A549 (cell line): ENCODE measurements around the gene LENG1. TPM values are rescaled to one million over a fixed set of nuclear protein-coding genes. Genes with fewer than 3 reads are reported as not detected.

Experiments used
- ATAC-seq, 2 experiments: fragments of 200-7000 bp in 1 of 2; fragments of >200 bp in 1 of 2; cut with Nextera tagmentation in 1 of 2; cut with Tn5 transposase in 1 of 2; 3 replicates each; pipeline versions ENCODE4 v1.8.0 to v1.9.1; 2018 to 2020; ENCODE audit warnings: mild to moderate bottlenecking in 1 of 2, moderate library complexity in 1 of 2
- CTCF ChIA-PET: fragments of 300-600 bp; sonication (Branson Sonifier 250); formaldehyde crosslinking; extraction: SDS; loops from one replicate; lab custom pipeline; 2021; ENCODE audit warnings: antibody characterized with exemption, inconsistent platforms; lab: Yijun Ruan, JAX
- POLR2A ChIA-PET: fragments of 350-600 bp; formaldehyde crosslinking; extraction: SDS; loops from one replicate; lab custom pipeline; 2021; ENCODE audit warnings: antibody characterized with exemption, inconsistent platforms; lab: Yijun Ruan, JAX
- DNase-seq, 2 experiments: peaks; one replicate each; pipeline versions ENCODE4 v3.0.0 to v3.0.0-alpha.2; 2011 to 2016; ENCODE audit warnings: low read depth in 1 of 2, low spot score in 1 of 2
- FAIRE-seq: peaks from 2 replicates; lab custom pipeline; 2011; peaks lifted over from hg19 to GRCh38; lab: Jason Lieb, UNC
- H3K27ac ChIP-seq, 2 experiments: fragments of >200 bp; sonication (Bioruptor Twin); formaldehyde crosslinking; 3 replicates each; pipeline ENCODE4 v1.5.1; 2016 to 2017
- H3K4me1 ChIP-seq: fragments of >200 bp; sonication (Bioruptor Twin); formaldehyde crosslinking; 3 replicates; pipeline ENCODE4 v1.6.1; 2016
- H3K4me2 ChIP-seq: fragments of >200 bp; sonication (Bioruptor Twin); formaldehyde crosslinking; 3 replicates; pipeline ENCODE4 v1.6.1; 2016
- H3K4me3 ChIP-seq: fragments of >200 bp; sonication (Bioruptor Twin); formaldehyde crosslinking; 3 replicates; pipeline ENCODE4 v1.5.1; 2016
- H3K9me3 ChIP-seq: fragments of >200 bp; sonication (Bioruptor Twin); formaldehyde crosslinking; 3 replicates; pipeline ENCODE4 v1.6.1; 2016
- CEBPB ChIP-seq, 2 experiments: fragments of >200 bp in 1 of 2; sonication (Bioruptor Twin) in 1 of 2; formaldehyde crosslinking in 1 of 2; IDR thresholded peaks; 2 replicates each; pipeline ENCODE4 v1.6.1; 2012 to 2016
- CHD4 ChIP-seq: fragments of 200-600 bp; sonication (generic); IDR thresholded peaks from 2 replicates; pipeline ENCODE4 v1.6.1; 2016; ENCODE audit warnings: antibody characterized with exemption, mild to moderate bottlenecking, borderline replicate concordance
- CTCF ChIP-seq: fragments of >200 bp; sonication (Bioruptor Twin); formaldehyde crosslinking; IDR thresholded peaks from 3 replicates; pipeline ENCODE4 v1.5.1; 2016
- EHF ChIP-seq: fragments of 250-450 bp; sonication (Bioruptor Pico); IDR thresholded peaks from 2 replicates; pipeline ENCODE4 v1.5.0; 2020; ENCODE audit warnings: mild to moderate bottlenecking
- FOSL2 ChIP-seq, 2 experiments: fragments of 450-650 bp in 1 of 2; fragments of >200 bp in 1 of 2; sonication (Bioruptor Twin) in 1 of 2; formaldehyde crosslinking; IDR thresholded peaks; 2 replicates each; pipeline versions ENCODE4 v1.5.0 to v1.6.1; 2016 to 2020; ENCODE audit warnings: mild to moderate bottlenecking in 1 of 2, moderate library complexity in 1 of 2
- FOXS1 ChIP-seq: fragments of 250-450 bp; sonication (Bioruptor Pico); IDR thresholded peaks from 2 replicates; pipeline ENCODE4 v1.5.0; 2020; ENCODE audit warnings: mild to moderate bottlenecking, moderate library complexity
- HMGXB4 ChIP-seq: fragments of 250-450 bp; sonication (Bioruptor Pico); IDR thresholded peaks from 2 replicates; pipeline ENCODE4 v1.5.0; 2021; ENCODE audit warnings: mild to moderate bottlenecking, moderate library complexity, borderline replicate concordance
- JUNB ChIP-seq: fragments of >200 bp; sonication (Bioruptor Twin); formaldehyde crosslinking; IDR thresholded peaks from 2 replicates; pipeline ENCODE4 v1.6.1; 2016
- MAFK ChIP-seq: fragments of 450-650 bp; IDR thresholded peaks from 2 replicates; pipeline ENCODE4 v1.6.1; 2014; ENCODE audit not compliant: partially characterized antibody
- MAX ChIP-seq: IDR thresholded peaks from 2 replicates; pipeline ENCODE4 v1.6.1; 2012
- MYC ChIP-seq: IDR thresholded peaks from 2 replicates; pipeline ENCODE4 v1.6.1; 2012; ENCODE audit warnings: mild to moderate bottlenecking, inconsistent platforms, low read length, improper control_type of control experiment, borderline replicate concordance
- NFE2L2 ChIP-seq: fragments of 150-350 bp; conservative IDR thresholded peaks from 2 replicates; pipeline ENCODE4 v1.6.1; 2014; ENCODE audit warnings: low read length
- POLR2A ChIP-seq: IDR thresholded peaks from 2 replicates; pipeline ENCODE4 v1.6.1; 2012; ENCODE audit warnings: mild to moderate bottlenecking, low read length
- RAD21 ChIP-seq, 2 experiments: fragments of >200 bp in 1 of 2; sonication (Bioruptor Twin) in 1 of 2; formaldehyde crosslinking in 1 of 2; IDR thresholded peaks in 1 of 2; conservative IDR thresholded peaks in 1 of 2; 2 replicates in 1 of 2; 3 replicates in 1 of 2; pipeline ENCODE4 v1.6.1; 2012 to 2018; ENCODE audit warnings: inconsistent platforms in 1 of 2
- RFX5 ChIP-seq: fragments of 450-650 bp; IDR thresholded peaks from 2 replicates; pipeline ENCODE4 v1.7.1; 2014; ENCODE audit warnings: antibody characterized with exemption, mild to moderate bottlenecking, moderate library complexity
- SMC3 ChIP-seq: fragments of >200 bp; sonication (Bioruptor Twin); formaldehyde crosslinking; IDR thresholded peaks from 3 replicates; pipeline ENCODE4 v1.6.1; 2018; ENCODE audit warnings: inconsistent platforms
- ZC3H11A ChIP-seq: fragments of 450-650 bp; IDR thresholded peaks from 2 replicates; pipeline ENCODE4 v1.6.1; 2014; ENCODE audit warnings: antibody characterized with exemption, mild to moderate bottlenecking
- ZSCAN20 ChIP-seq: fragments of 250-450 bp; sonication (Bioruptor Pico); IDR thresholded peaks from 2 replicates; pipeline ENCODE4 v1.8.0; 2022; ENCODE audit warnings: mild to moderate bottlenecking, moderate library complexity
- WGBS: methylation state at CpG from one replicate; pipeline ENCODE4 v1.1.6; 2017; ENCODE audit errors: missing lambda C conversion rate; 5-methylcytosine and 5-hydroxymethylcytosine counted together
- polyA plus RNA-seq, 4 experiments: library from polyadenylated mRNA; depleted of rRNA in 3 of 4; stranded (reverse); fragments of >200 nt; fragmentation: RNase III in 1 of 4; extraction: RNeasy Plus Mini Kit Qiagen cat#74134 plus additional on column Dnase treatment in 1 of 4; gene quantifications; 2 replicates in 3 of 4; 3 replicates in 1 of 4; pipeline ENCODE4 v1.2.3, GENCODE V29; 2011 to 2017
- TF ChIP-seq, protein P1 (sequence below): fragments of 200-600 bp; sonication (generic); IDR thresholded peaks from 2 replicates; pipeline ENCODE4 v1.6.1; 2016; ENCODE audit warnings: antibody characterized with exemption, mild to moderate bottlenecking, moderate library complexity

Gene LENG1
- polyA plus RNA-seq, 2 of the 4 experiments (the other 2 are of a cell fraction) = 13.3 to 13.8 TPM

GRCh38 chr19:54179921-54180461 lies 20.5 kb upstream of the LENG1 start:
- Histone ChIP-seq H3K27ac (no peak overlapping the region), H3K4me1 (no peaks in the 10 kb centered on the region), H3K9me3 (no peaks in the 10 kb centered on the region), H3K4me3 (no peak overlapping the region), H3K4me2 (no peak overlapping the region)
- ATAC-seq (peak; percentile 88 to 93), FAIRE-seq (no peak), DNase-seq (peak in 1 of 2 experiments; percentile 90)
- POLR2A ChIA-PET = interaction anchor here (0.7 to 3.3 kb wide), 2 partner anchors 10 to 20 kb away, joined by 3 to 19 read pairs; partner anchors contain the start of genes MBOAT7 and TSEN34
- CTCF ChIA-PET = interaction anchor here (1.0 to 17.2 kb wide), 5 partner anchors 8 to 211 kb away, joined by 3 to 295 read pairs (median 5); partner anchors contain the start of genes MBOAT7 and TMC4
- TF ChIP-seq CTCF (peak; percentile 39), CHD4 (no peak), HMGXB4 (CRISPR knock-in tag) (no peak), ZC3H11A (no peak), RAD21 (conservative IDR thresholded peaks at IDR 0.05 in 1 of 2, IDR thresholded peaks at IDR 0.05 in 1 of 2) (peak in 1 of 2 experiments; percentile 54; a peak in 2 of 5 replicates), RFX5 (peak; percentile 85)
- TF ChIP-seq, protein P1, sequence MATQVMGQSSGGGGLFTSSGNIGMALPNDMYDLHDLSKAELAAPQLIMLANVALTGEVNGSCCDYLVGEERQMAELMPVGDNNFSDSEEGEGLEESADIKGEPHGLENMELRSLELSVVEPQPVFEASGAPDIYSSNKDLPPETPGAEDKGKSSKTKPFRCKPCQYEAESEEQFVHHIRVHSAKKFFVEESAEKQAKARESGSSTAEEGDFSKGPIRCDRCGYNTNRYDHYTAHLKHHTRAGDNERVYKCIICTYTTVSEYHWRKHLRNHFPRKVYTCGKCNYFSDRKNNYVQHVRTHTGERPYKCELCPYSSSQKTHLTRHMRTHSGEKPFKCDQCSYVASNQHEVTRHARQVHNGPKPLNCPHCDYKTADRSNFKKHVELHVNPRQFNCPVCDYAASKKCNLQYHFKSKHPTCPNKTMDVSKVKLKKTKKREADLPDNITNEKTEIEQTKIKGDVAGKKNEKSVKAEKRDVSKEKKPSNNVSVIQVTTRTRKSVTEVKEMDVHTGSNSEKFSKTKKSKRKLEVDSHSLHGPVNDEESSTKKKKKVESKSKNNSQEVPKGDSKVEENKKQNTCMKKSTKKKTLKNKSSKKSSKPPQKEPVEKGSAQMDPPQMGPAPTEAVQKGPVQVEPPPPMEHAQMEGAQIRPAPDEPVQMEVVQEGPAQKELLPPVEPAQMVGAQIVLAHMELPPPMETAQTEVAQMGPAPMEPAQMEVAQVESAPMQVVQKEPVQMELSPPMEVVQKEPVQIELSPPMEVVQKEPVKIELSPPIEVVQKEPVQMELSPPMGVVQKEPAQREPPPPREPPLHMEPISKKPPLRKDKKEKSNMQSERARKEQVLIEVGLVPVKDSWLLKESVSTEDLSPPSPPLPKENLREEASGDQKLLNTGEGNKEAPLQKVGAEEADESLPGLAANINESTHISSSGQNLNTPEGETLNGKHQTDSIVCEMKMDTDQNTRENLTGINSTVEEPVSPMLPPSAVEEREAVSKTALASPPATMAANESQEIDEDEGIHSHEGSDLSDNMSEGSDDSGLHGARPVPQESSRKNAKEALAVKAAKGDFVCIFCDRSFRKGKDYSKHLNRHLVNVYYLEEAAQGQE = no peak
- WGBS = 60% methylated on average over 10 of the region's 10 CpGs

GRCh38 chr19:54179262-54179852 lies 19.8 kb upstream of the LENG1 start:
- Histone ChIP-seq H3K4me3 (no peak overlapping the region), H3K4me2 (no peak overlapping the region), H3K4me1 (no peaks in the 10 kb centered on the region), H3K9me3 (no peaks in the 10 kb centered on the region), H3K27ac (no peak overlapping the region)
- WGBS = 83% methylated on average over 10 of the region's 10 CpGs
- TF ChIP-seq POLR2A (0 out of 2 replicates have a peak, but pooled peaks have one; percentile 10), MYC (no peak)
- DNase-seq (no peak), FAIRE-seq (no peak), ATAC-seq (no peak)
- ChIA-PET POLR2A (interaction anchor here (0.7 to 3.3 kb wide), 2 partner anchors 11 to 21 kb away, joined by 3 to 19 read pairs; partner anchors contain the start of genes MBOAT7 and TSEN34), CTCF (interaction anchor here (1.0 to 17.2 kb wide), 7 partner anchors 7 to 211 kb away, joined by 3 to 295 read pairs (median 4); partner anchors contain the start of genes MBOAT7 and TMC4)

GRCh38 chr19:54178581-54179261 lies 19.2 kb upstream of the LENG1 start:
- WGBS = 83% methylated on average over 23 of the region's 23 CpGs
- DNase-seq = no peak
- ChIA-PET CTCF (interaction anchor here (0.7 to 17.2 kb wide), 7 partner anchors 7 to 212 kb away, joined by 3 to 295 read pairs (median 4); partner anchors contain the start of genes MBOAT7 and TMC4), POLR2A (interaction anchor here (3.3 kb wide), 1 partner anchor 11 kb away, joined by 19 read pairs; the partner anchor contains the start of genes MBOAT7 and TSEN34)
- Histone ChIP-seq H3K4me1 (no peaks in the 10 kb centered on the region), H3K9me3 (no peaks in the 10 kb centered on the region), H3K4me2 (no peak overlapping the region), H3K4me3 (no peak overlapping the region), H3K27ac (no peak overlapping the region)
- TF ChIP-seq FOXS1 (CRISPR knock-in tag) = no peak
- no peak for TF ChIP-seq SMC3
- TF ChIP-seq EHF (CRISPR knock-in tag) = no peak
- no peak for TF ChIP-seq ZSCAN20 (CRISPR knock-in tag)
- TF ChIP-seq MAFK = no peak
- no peak for TF ChIP-seq MAX
- TF ChIP-seq JUNB = no peak
- no peak for TF ChIP-seq NFE2L2
- TF ChIP-seq CEBPB (IDR thresholded peaks at IDR 0.05) = no peak
- no peak for TF ChIP-seq FOSL2 (IDR thresholded peaks at IDR 0.05)
- TF ChIP-seq FOSL2 (CRISPR knock-in tag; IDR thresholded peaks at IDR 0.05) = no peak
- no peak for FAIRE-seq
- ATAC-seq = peak; percentile 67 to 79
